Endothelial cell of umbilical vein (primary cell): Measurements from ENCODE around the gene GP5. TPM values are rescaled to one million over a fixed set of nuclear protein-coding genes. Genes with fewer than 3 reads are reported as not detected.

ENCODE experiments used
- BruUV-seq: library from RNA; stranded (reverse); fragments of 400-500 nt; replicated peaks from 2 replicates; lab custom pipeline; 2021; lab: Mats Ljungman, UMichigan
- CTCF ChIA-PET: fragments of 300-600, 350-600 bp; sonication (Branson Sonifier 250); formaldehyde crosslinking; loops from one replicate; lab custom pipeline; 2021; ENCODE audit warnings: antibody characterized with exemption, inconsistent platforms; lab: Charles Lee
- POLR2A ChIA-PET: fragments of 300-600, 350-600 bp; sonication (Branson Sonifier 250); formaldehyde crosslinking; loops from one replicate; lab custom pipeline; 2021; ENCODE audit warnings: antibody characterized with exemption, inconsistent platforms; lab: Charles Lee
- DNase-seq: peaks from one replicate; pipeline ENCODE4 v3.0.0-alpha.2; 2011; ENCODE audit warnings: low read depth, low spot score
- FAIRE-seq: peaks from 2 replicates; lab custom pipeline; 2011; peaks lifted over from hg19 to GRCh38; lab: Jason Lieb, UNC
- H2AFZ ChIP-seq: 2 replicates; pipeline ENCODE4 v1.6.0; 2012; ENCODE audit warnings: low read depth, low read length, control low read depth, inconsistent platforms
- H3K27ac ChIP-seq: 2 replicates; pipeline ENCODE4 v1.5.1; 2011; ENCODE audit warnings: low read depth, mild to moderate bottlenecking, control low read depth, low read length, moderate library complexity; ENCODE audit not compliant: insufficient read depth
- H3K27me3 ChIP-seq, 2 experiments: 2 replicates each; pipeline versions ENCODE4 v1.6.0 to v1.6.1; 2011; ENCODE audit warnings: low read length in 2 of 2, mixed read lengths in 1 of 2; ENCODE audit not compliant: control insufficient read depth in 2 of 2, insufficient read depth in 2 of 2
- H3K36me3 ChIP-seq, 2 experiments: 2 replicates in 1 of 2; 3 replicates in 1 of 2; pipeline ENCODE4 v1.5.1; 2011; ENCODE audit warnings: low read length in 2 of 2, mild to moderate bottlenecking in 1 of 2, moderate library complexity in 1 of 2; ENCODE audit not compliant: control insufficient read depth in 2 of 2, insufficient read depth in 2 of 2; ENCODE audit errors: extremely low read depth in 1 of 2
- H3K4me1 ChIP-seq: 3 replicates; pipeline ENCODE4 v1.5.1; 2011; ENCODE audit warnings: mild to moderate bottlenecking, low read length; ENCODE audit not compliant: control insufficient read depth, insufficient read depth; ENCODE audit errors: extremely low read depth
- H3K4me2 ChIP-seq: 2 replicates; pipeline ENCODE4 v1.6.1; 2011; ENCODE audit warnings: low read length, control low read depth, mixed read lengths; ENCODE audit not compliant: insufficient read depth
- H3K4me3 ChIP-seq, 3 experiments: fragments of 200-600 bp in 1 of 3; sonication (generic), shearing (Covaris generic) in 1 of 3; replicated peaks in 1 of 3; 2 replicates each; pipeline ENCODE4 v1.5.1; 2011 to 2016; ENCODE audit warnings: control low read depth in 3 of 3, low read length in 3 of 3, mild to moderate bottlenecking in 2 of 3, inconsistent platforms in 1 of 3, low read depth in 1 of 3, moderate library complexity in 1 of 3; ENCODE audit not compliant: insufficient read depth in 1 of 3
- H3K79me2 ChIP-seq: 2 replicates; pipeline ENCODE4 v1.6.0; 2012; ENCODE audit warnings: low read length, inconsistent platforms; ENCODE audit not compliant: control insufficient read depth, insufficient read depth
- H3K9ac ChIP-seq: replicated peaks from 2 replicates; pipeline ENCODE3; 2011; ENCODE audit warnings: low read length, control low read depth; ENCODE audit not compliant: insufficient read depth; ENCODE audit errors: extremely low read depth
- H3K9me1 ChIP-seq: replicated peaks from 3 replicates; pipeline ENCODE4 v1.6.0; 2011; ENCODE audit warnings: mild to moderate bottlenecking, low read length; ENCODE audit not compliant: control insufficient read depth, insufficient read depth; ENCODE audit errors: extremely low read depth
- H3K9me3 ChIP-seq: replicated peaks from 2 replicates; pipeline ENCODE4 v1.5.1; 2012; ENCODE audit warnings: low read length, inconsistent platforms; ENCODE audit not compliant: control insufficient read depth, insufficient read depth
- H4K20me1 ChIP-seq: replicated peaks from 2 replicates; pipeline ENCODE3; 2011; ENCODE audit warnings: mild to moderate bottlenecking, low read length; ENCODE audit not compliant: control insufficient read depth, insufficient read depth; ENCODE audit errors: extremely low read depth
- EZH2 ChIP-seq: IDR thresholded peaks from 2 replicates; pipeline ENCODE4 v1.6.1; 2012; ENCODE audit warnings: borderline replicate concordance, low read depth, mild to moderate bottlenecking, moderate library complexity, low read length, inconsistent platforms; ENCODE audit not compliant: severe bottlenecking
- FOS ChIP-seq: IDR thresholded peaks from 2 replicates; pipeline ENCODE4 v1.6.1; 2011; ENCODE audit warnings: mild to moderate bottlenecking, low read length, moderate library complexity, borderline replicate concordance; ENCODE audit not compliant: insufficient read depth
- GATA2 ChIP-seq: IDR thresholded peaks from 2 replicates; pipeline ENCODE4 v1.7.0; 2011; ENCODE audit warnings: low read depth, mild to moderate bottlenecking, moderate library complexity, mixed read lengths, low read length; ENCODE audit not compliant: insufficient read length, insufficient read depth
- JUN ChIP-seq: IDR thresholded peaks from 2 replicates; pipeline ENCODE4 v1.6.1; 2011; ENCODE audit warnings: borderline replicate concordance, low read depth; ENCODE audit not compliant: insufficient read length, insufficient read depth
- MYC ChIP-seq: IDR thresholded peaks from one replicate; pipeline ENCODE4 v1.6.1; 2011; ENCODE audit warnings: mild to moderate bottlenecking, low read depth, low read length
- POLR2A ChIP-seq: IDR thresholded peaks from 2 replicates; pipeline ENCODE4 v1.6.1; 2012; ENCODE audit warnings: low read depth, mild to moderate bottlenecking, control low read depth, low read length
- POLR2AphosphoS5 ChIP-seq: IDR thresholded peaks from 2 replicates; pipeline ENCODE4 v1.6.1; 2012; ENCODE audit warnings: low read depth, mild to moderate bottlenecking, control low read depth, low read length, moderate library complexity; ENCODE audit not compliant: insufficient read depth
- dilution Hi-C: fragments of 300-500 bp; cut with MboI; formaldehyde crosslinking; loops from one replicate; pipeline ENCODE4 v1.15.0; 2019; ENCODE audit warnings: low sequenced_read_pairs; ENCODE audit not compliant: extremely low pct_ligation_motif_present
- intact Hi-C: fragments of 100-400 bp; cut with micrococcal nuclease; formaldehyde crosslinking; loops from one replicate; pipeline ENCODE4 v1.10.0; 2022
- polyA plus RNA-seq, 4 experiments: library from polyadenylated mRNA; depleted of rRNA in 3 of 4; stranded (reverse) in 3 of 4; unstranded in 1 of 4; fragments of >200 nt; gene quantifications; 2 replicates each; pipeline versions ENCODE4 v1.2.1 to v1.2.3, GENCODE V29; 2011 to 2012; ENCODE audit warnings: missing spikeins in 1 of 4
- total RNA-seq: library from RNA; stranded (reverse); gene quantifications from 2 replicates; pipeline ENCODE4 v1.2.3, GENCODE V29; 2021
- TF ChIP-seq, protein P1 (sequence below), 2 donors: IDR thresholded peaks; 1 replicate in 1 of 2; 2 replicates in 1 of 2; pipeline ENCODE4 v1.5.1; 2011; ENCODE audit warnings: low read length in 2 of 2, mild to moderate bottlenecking in 2 of 2, moderate library complexity in 2 of 2, control low read depth in 1 of 2, inconsistent platforms in 1 of 2, low read depth in 1 of 2; ENCODE audit not compliant: insufficient read depth in 1 of 2; ENCODE audit errors: extremely low read depth in 1 of 2
- TF ChIP-seq, protein P2 (sequence below): IDR thresholded peaks from 2 replicates; pipeline ENCODE4 v1.6.1; 2011; ENCODE audit not compliant: insufficient read depth, insufficient read length

The GP5 gene
- total and polyA plus RNA-seq, 2 donors (not counting 3 experiments of a cell fraction or from before 2014, with no cell fraction given), result 0.06 to 0.11 TPM

- no peaks in the 10 kb centered on the region for H4K20me1 ChIP-seq
- DNase-seq (no peak), FAIRE-seq (no peak)
- peak overlapping the region; percentile 73 for H3K27ac ChIP-seq
- no peaks in the 10 kb centered on the region for H3K9me1 ChIP-seq
- H3K4me3 ChIP-seq, result no peak overlapping the region
- H3K4me2 ChIP-seq, result peak overlapping the region; percentile 41
- peaks cover 2 to 13% of the 10 kb centered on the region in 2 experiments for H3K36me3 ChIP-seq
- ChIA-PET CTCF (interaction anchor here (1.0 to 1.3 kb wide), 2 partner anchors 47 to 169 kb away, joined by 3 read pairs; no protein-coding TSS in a partner anchor), POLR2A (no interaction called here)
- H3K4me1 ChIP-seq, result peaks cover 29% of the 10 kb centered on the region
- no peak overlapping the region for H2AFZ ChIP-seq
- H3K9me3 ChIP-seq, result no peaks in the 10 kb centered on the region
- BruUV-seq, result no TSS peak
- H3K27me3 ChIP-seq, result no peaks in the 10 kb centered on the region
- TF ChIP-seq, protein P1, sequence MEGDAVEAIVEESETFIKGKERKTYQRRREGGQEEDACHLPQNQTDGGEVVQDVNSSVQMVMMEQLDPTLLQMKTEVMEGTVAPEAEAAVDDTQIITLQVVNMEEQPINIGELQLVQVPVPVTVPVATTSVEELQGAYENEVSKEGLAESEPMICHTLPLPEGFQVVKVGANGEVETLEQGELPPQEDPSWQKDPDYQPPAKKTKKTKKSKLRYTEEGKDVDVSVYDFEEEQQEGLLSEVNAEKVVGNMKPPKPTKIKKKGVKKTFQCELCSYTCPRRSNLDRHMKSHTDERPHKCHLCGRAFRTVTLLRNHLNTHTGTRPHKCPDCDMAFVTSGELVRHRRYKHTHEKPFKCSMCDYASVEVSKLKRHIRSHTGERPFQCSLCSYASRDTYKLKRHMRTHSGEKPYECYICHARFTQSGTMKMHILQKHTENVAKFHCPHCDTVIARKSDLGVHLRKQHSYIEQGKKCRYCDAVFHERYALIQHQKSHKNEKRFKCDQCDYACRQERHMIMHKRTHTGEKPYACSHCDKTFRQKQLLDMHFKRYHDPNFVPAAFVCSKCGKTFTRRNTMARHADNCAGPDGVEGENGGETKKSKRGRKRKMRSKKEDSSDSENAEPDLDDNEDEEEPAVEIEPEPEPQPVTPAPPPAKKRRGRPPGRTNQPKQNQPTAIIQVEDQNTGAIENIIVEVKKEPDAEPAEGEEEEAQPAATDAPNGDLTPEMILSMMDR (IDR thresholded peaks at IDR 0.05; ENCODE audit: extremely low read depth in 1 of 2, insufficient read depth in 1 of 2, low read depth in 1 of 2, low read length in 2 of 2), result no peak
- TF ChIP-seq POLR2A, result no peak
- no peak for TF ChIP-seq JUN
- TF ChIP-seq, protein P2, sequence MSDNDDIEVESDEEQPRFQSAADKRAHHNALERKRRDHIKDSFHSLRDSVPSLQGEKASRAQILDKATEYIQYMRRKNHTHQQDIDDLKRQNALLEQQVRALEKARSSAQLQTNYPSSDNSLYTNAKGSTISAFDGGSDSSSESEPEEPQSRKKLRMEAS, result no peak
- TF ChIP-seq MYC, result no peak
- TF ChIP-seq GATA2, result no peak
- TF ChIP-seq FOS, result no peak
- TF ChIP-seq POLR2AphosphoS5, result no peak
- TF ChIP-seq EZH2, result no peak
- peak overlapping the region; percentile 24 for H3K9ac ChIP-seq
- dilution Hi-C loops, result no loop called here
- peaks cover 2% of the 10 kb centered on the region for H3K79me2 ChIP-seq
- intact Hi-C loops, result no loop called here
Measured at GRCh38 chr3:194424953-194425352, 25.9 kb upstream of the GP5 start.
